Measurements from ENCODE around the gene GUF1. TPM values are rescaled to one million over a fixed set of nuclear protein-coding genes. Genes with fewer than 3 reads are reported as not detected.

GUF1 gene
- total and polyA plus RNA-seq, 2 experiments from 2014 or later, result 15.4 to 39.9 TPM

DNA sequence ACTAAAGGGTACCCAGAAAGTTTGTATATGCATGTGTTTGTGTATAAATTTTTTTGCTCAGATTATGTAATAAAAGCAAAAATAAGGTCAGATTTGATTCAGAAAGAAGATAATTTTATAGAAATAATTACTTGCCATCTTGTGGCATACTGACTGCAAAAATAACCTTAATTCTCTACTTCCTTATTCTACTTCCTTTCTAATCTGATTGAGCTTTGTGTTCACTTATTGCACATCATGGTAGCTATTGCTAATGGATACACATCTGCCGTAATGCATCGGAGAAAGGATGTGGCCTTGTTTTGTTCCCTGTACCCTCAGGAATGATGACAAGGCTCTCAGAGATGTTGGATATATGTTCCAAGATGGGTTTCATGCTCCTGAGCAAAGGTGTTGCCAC, 58.7 kb downstream of the GUF1 start (continued):
- TF ChIP-seq, protein P1, sequence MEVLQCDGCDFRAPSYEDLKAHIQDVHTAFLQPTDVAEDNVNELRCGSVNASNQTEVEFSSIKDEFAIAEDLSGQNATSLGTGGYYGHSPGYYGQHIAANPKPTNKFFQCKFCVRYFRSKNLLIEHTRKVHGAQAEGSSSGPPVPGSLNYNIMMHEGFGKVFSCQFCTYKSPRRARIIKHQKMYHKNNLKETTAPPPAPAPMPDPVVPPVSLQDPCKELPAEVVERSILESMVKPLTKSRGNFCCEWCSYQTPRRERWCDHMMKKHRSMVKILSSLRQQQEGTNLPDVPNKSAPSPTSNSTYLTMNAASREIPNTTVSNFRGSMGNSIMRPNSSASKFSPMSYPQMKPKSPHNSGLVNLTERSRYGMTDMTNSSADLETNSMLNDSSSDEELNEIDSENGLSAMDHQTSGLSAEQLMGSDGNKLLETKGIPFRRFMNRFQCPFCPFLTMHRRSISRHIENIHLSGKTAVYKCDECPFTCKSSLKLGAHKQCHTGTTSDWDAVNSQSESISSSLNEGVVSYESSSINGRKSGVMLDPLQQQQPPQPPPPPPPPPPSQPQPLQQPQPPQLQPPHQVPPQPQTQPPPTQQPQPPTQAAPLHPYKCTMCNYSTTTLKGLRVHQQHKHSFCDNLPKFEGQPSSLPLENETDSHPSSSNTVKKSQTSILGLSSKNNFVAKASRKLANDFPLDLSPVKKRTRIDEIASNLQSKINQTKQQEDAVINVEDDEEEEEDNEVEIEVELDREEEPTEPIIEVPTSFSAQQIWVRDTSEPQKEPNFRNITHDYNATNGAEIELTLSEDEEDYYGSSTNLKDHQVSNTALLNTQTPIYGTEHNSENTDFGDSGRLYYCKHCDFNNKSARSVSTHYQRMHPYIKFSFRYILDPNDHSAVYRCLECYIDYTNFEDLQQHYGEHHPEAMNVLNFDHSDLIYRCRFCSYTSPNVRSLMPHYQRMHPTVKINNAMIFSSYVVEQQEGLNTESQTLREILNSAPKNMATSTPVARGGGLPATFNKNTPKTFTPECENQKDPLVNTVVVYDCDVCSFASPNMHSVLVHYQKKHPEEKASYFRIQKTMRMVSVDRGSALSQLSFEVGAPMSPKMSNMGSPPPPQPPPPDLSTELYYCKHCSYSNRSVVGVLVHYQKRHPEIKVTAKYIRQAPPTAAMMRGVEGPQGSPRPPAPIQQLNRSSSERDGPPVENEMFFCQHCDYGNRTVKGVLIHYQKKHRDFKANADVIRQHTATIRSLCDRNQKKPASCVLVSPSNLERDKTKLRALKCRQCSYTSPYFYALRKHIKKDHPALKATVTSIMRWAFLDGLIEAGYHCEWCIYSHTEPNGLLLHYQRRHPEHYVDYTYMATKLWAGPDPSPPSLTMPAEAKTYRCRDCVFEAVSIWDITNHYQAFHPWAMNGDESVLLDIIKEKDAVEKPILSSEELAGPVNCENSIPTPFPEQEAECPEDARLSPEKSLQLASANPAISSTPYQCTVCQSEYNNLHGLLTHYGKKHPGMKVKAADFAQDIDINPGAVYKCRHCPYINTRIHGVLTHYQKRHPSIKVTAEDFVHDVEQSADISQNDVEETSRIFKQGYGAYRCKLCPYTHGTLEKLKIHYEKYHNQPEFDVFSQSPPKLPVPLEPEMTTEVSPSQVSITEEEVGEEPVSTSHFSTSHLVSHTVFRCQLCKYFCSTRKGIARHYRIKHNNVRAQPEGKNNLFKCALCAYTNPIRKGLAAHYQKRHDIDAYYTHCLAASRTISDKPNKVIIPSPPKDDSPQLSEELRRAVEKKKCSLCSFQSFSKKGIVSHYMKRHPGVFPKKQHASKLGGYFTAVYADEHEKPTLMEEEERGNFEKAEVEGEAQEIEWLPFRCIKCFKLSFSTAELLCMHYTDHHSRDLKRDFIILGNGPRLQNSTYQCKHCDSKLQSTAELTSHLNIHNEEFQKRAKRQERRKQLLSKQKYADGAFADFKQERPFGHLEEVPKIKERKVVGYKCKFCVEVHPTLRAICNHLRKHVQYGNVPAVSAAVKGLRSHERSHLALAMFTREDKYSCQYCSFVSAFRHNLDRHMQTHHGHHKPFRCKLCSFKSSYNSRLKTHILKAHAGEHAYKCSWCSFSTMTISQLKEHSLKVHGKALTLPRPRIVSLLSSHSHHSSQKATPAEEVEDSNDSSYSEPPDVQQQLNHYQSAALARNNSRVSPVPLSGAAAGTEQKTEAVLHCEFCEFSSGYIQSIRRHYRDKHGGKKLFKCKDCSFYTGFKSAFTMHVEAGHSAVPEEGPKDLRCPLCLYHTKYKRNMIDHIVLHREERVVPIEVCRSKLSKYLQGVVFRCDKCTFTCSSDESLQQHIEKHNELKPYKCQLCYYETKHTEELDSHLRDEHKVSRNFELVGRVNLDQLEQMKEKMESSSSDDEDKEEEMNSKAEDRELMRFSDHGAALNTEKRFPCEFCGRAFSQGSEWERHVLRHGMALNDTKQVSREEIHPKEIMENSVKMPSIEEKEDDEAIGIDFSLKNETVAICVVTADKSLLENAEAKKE (CRISPR knock-in tag; IDR thresholded peaks at IDR 0.05), result no peak
- TF ChIP-seq, protein P2, sequence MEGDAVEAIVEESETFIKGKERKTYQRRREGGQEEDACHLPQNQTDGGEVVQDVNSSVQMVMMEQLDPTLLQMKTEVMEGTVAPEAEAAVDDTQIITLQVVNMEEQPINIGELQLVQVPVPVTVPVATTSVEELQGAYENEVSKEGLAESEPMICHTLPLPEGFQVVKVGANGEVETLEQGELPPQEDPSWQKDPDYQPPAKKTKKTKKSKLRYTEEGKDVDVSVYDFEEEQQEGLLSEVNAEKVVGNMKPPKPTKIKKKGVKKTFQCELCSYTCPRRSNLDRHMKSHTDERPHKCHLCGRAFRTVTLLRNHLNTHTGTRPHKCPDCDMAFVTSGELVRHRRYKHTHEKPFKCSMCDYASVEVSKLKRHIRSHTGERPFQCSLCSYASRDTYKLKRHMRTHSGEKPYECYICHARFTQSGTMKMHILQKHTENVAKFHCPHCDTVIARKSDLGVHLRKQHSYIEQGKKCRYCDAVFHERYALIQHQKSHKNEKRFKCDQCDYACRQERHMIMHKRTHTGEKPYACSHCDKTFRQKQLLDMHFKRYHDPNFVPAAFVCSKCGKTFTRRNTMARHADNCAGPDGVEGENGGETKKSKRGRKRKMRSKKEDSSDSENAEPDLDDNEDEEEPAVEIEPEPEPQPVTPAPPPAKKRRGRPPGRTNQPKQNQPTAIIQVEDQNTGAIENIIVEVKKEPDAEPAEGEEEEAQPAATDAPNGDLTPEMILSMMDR (conservative IDR thresholded peaks at IDR 0.05; ENCODE audit: low read depth in 2 of 2), result no peak
- TF ChIP-seq EZH2phosphoT487 (IDR thresholded peaks at IDR 0.05; ENCODE audit: unreplicated experiment) (no peak), JUNB (IDR thresholded peaks at IDR 0.05; ENCODE audit: unreplicated experiment) (no peak), NANOG (IDR thresholded peaks at IDR 0.05; ENCODE audit: borderline replicate concordance) (no peak), EZH2 (IDR thresholded peaks at IDR 0.05; ENCODE audit: low read depth, unreplicated experiment) (no peak)
- TF ChIP-seq, protein P3, sequence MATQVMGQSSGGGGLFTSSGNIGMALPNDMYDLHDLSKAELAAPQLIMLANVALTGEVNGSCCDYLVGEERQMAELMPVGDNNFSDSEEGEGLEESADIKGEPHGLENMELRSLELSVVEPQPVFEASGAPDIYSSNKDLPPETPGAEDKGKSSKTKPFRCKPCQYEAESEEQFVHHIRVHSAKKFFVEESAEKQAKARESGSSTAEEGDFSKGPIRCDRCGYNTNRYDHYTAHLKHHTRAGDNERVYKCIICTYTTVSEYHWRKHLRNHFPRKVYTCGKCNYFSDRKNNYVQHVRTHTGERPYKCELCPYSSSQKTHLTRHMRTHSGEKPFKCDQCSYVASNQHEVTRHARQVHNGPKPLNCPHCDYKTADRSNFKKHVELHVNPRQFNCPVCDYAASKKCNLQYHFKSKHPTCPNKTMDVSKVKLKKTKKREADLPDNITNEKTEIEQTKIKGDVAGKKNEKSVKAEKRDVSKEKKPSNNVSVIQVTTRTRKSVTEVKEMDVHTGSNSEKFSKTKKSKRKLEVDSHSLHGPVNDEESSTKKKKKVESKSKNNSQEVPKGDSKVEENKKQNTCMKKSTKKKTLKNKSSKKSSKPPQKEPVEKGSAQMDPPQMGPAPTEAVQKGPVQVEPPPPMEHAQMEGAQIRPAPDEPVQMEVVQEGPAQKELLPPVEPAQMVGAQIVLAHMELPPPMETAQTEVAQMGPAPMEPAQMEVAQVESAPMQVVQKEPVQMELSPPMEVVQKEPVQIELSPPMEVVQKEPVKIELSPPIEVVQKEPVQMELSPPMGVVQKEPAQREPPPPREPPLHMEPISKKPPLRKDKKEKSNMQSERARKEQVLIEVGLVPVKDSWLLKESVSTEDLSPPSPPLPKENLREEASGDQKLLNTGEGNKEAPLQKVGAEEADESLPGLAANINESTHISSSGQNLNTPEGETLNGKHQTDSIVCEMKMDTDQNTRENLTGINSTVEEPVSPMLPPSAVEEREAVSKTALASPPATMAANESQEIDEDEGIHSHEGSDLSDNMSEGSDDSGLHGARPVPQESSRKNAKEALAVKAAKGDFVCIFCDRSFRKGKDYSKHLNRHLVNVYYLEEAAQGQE (IDR thresholded peaks at IDR 0.05; ENCODE audit: unreplicated experiment), result no peak
- TF ChIP-seq, protein P4, sequence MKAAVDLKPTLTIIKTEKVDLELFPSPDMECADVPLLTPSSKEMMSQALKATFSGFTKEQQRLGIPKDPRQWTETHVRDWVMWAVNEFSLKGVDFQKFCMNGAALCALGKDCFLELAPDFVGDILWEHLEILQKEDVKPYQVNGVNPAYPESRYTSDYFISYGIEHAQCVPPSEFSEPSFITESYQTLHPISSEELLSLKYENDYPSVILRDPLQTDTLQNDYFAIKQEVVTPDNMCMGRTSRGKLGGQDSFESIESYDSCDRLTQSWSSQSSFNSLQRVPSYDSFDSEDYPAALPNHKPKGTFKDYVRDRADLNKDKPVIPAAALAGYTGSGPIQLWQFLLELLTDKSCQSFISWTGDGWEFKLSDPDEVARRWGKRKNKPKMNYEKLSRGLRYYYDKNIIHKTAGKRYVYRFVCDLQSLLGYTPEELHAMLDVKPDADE (IDR thresholded peaks at IDR 0.05), result no peak
